C1 segment of cervical spinal cord (tissue), 14 donors: ENCODE results near the gene NCSTN.
A peak's percentile ranks its signal among the peaks of the same experiment; 100 is the strongest.
"Not testable (repeated sequence)": the region's sequence is repeated elsewhere in the genome, so short reads cannot be mapped to it uniquely, and the experiment has no call there.

Source experiments
- DNase-seq, 14 donors: peaks; one replicate each; lab custom pipeline; 2025; lab: John Stamatoyannopoulos, UW

NCSTN gene

DNA sequence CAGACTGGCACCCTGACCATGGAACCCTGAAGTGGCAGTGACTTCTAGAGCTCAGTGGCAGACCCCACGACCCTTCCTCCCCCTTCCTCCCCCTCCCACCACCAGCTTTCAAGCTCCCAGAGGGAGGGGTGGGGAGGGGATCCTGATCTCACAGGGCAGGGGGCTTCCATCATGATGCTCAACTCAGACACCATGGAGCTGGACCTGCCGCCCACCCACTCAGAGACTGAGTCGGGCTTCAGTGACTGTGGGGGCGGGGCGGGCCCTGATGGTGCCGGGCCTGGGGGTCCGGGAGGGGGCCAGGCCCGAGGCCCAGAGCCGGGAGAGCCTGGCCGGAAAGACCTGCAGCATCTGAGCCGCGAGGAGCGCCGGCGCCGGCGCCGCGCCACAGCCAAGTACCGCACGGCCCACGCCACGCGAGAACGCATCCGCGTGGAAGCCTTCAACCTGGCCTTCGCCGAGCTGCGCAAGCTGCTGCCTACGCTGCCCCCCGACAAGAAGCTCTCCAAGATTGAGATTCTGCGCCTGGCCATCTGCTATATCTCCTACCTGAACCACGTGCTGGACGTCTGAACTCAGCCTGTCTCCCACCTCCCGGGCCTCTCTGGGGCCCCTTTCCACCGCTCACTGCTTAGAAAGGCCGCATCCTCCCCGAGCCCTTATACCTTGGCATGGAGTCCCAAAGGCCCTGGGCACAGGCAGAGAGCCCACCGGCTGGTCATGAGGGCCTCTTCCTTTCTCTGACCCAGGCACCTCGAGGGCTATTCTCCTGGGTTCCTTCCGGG, 27.6 kb downstream of the NCSTN start:
- DNase-seq: no peak

DNA sequence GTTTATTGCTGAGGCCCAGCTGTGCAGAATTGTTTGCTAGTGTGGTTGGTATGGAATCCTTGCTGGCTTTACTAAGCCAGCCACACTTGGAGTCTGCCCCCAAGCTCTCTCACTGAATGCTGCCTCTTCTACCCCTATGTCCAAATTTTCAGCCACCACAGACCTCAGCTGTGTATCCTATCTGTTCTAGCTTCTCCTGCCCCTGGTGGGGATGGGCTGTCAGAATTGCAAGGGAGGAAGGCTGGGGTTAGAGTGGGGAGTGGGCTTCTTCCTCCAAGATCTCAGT, 28.1 kb downstream of the NCSTN start:
- DNase-seq: no peak

DNA sequence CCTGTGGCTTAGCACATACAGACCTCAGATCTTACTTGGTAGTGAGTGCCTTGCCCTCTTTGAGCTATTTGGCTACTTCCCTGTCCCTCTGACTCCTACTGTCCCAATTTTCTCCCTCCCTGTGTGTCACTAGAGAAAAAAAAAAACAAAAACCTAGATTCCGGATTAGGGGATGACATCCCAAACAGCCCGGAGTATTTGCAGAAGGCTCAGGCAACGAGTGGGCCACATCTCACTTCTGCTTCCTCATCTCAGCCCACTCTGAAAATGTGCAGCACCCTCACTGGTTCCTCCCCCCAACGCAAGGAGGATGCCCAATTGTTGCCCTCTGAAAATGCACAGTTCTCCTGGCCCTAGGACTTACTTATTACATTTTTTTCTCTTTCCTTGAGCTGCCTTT, 28.6 kb downstream of the NCSTN start:
- peak in 2 of 14 donors; percentile 6 to 14 for DNase-seq

DNA sequence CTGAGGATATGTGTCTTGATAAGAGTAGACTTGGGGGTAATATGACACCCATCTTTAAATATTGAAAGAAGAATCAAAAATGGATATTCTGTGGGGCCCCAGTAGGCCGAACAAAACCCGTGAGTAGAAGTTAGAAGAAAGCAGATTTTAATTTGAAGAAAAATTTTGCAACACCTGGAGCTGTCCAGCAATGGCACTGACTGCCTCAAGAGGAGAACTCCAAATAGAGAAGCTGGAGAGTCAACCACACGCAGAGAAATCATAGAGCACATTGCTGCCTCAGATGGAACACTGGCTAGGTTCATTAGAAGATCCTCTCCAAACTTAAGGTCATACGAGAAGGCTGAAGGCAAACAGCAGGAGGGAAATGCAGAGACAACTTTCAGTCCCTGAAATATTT, 30.5 kb downstream of the NCSTN start:
- no peak for DNase-seq

DNA sequence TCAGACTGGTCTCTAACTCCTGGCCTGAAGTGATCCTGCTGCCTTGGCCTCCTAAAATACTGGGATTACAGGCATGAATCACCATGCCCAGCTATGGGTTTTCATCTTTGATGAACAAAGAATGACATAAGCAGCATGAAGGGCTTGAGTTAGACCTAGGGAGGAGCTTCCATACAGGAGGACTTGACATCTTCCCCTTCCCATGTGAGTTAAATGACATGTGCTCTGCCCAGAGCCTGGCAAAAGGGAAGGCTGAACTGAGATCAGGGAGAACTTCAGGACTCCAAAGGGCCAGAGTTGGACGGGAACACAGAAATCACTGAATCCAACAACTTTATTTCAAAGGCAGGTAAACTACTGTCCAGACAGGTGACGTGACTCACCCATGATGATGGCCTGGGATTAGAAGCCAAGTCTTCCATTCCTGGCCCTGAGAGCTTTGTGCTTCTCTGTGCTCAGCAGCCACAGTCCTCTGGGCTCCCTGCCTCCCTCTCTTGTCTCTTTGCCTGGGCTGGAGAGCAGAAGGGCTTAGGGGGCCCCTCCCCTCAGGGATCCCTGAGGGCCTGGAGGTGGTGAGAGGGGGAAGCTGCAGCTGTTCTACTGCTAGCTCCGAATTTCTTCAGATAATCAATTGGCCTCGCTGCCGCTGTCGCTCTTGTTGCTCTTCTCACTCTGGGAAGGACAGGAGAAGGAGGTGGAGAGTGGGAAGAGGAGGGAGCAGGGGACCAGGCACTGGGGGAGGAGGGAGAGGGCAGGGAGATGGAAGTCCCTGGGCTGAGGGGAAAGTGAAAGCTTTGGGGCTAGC, 31.3 kb downstream of the NCSTN start:
- peak in 3 of 14 donors; percentile 22 to 59 (median 35) for DNase-seq

DNA sequence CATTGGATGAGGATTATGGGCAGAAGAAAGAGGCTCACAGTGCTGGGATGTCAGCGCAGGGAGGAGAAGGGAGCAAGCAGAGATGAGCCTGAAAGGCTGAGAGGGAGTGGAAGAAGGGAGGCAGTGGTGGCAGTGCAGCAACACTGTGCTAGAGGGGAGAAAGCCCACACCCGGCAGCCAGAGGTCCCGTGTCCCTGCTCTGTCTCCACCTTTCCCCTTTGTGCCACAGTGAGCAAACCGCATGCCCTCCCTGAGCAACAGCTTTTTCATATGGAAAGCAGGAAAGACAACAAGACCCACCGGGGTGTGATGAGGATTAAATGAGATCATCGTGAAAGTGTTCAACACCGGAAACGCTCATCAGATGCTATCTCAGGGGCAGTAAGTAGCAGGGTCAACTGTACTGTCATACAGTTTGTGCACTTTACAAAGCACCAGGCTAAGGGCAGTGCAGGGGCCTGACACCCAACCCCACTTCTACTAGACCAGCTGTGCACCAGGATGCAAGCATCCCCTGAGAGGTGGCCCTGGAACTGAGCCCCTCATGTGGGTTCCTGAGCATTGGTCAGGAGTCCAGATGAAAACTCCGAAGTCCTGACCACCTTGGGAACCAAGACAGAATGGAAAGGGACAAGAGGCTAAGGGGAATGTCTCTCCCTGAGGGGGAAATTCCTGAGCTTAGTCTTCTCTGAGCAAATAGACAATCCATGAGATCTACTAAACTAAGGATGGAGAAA, 32.8 kb downstream of the NCSTN start:
- DNase-seq: peak in 9 of 14 donors; percentile 39 to 76 (median 64)

DNA sequence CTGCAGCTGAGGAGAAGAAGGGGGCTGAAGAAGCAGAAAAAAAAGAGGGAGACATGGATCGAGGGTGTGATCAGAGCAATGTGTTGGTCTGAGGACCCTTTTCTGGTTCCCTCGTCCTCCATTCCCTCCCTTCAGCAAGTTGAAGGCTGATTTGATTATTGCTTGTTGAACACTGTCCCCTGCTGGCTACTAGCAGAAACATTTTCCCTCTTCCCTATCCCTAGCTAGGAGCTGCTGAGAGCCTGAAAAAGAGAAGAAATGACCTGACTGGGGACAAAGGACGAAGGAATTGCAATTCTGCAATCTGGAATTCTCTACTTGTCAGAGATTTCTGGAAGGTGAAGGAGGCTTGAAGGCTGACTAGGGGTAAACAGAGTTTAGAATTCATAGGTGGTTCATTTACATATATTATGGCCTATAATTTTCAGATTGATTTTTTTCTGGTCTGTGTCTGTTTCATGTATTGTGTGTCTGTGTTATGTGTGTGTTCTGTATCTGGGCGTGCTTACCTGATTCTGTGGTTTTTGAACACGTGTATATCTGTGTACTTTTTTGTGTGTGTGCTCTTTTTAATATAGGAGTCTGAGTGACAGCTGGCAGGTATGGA, 33.4 kb downstream of the NCSTN start:
- DNase-seq: peak in 9 of 14 donors; percentile 11 to 70 (median 34)

DNA sequence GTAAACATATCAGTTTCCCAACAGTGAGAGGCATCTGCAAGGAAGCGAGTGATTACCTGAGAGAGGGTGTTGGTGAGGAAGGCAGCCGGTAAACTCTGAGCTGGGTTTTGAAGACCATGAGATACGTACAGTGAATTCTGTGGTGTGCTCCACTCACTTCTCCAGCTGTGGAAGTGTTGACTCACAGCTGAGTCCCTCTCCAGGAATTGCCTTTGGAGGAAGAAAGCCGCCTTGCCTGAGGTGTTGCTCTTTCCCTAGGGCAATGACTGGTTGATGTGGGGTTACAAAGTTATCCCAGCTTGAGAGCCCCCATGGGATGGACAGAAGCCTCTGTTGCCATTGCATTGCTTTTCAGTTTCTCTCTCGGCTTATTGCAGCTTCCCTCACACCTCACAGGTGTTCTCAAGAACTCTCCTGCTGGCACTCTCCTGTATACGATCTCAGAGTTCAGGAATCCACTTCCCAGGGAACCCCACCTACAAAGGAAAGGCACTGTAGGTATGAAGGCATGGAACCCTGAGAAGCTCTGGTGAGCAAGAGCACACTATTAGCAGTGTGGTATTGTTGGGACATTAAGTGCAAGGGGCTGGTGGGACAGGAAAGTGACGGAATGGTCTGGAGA, 34.5 kb downstream of the NCSTN start:
- DNase-seq: no peak

DNA sequence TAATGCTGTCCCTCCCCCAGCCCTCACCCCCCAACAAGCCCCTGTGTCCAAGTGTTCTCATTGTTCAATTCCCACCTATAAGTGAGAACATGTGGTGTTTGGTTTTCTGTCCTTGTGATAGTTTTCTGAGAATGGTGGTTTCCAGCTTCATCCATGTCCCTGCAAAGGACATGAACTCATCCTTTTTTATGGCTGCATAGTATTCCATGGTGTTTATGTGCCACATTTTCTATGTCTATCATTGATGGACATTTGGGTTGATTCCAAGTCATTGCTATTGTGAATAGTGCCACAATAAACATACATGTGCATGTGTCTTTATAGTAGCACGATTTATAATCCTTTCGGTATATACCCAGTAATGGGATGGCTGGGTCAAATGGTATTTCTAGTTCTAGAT, 41.6 kb downstream of the NCSTN start:
- not testable (repeated sequence) for DNase-seq

DNA sequence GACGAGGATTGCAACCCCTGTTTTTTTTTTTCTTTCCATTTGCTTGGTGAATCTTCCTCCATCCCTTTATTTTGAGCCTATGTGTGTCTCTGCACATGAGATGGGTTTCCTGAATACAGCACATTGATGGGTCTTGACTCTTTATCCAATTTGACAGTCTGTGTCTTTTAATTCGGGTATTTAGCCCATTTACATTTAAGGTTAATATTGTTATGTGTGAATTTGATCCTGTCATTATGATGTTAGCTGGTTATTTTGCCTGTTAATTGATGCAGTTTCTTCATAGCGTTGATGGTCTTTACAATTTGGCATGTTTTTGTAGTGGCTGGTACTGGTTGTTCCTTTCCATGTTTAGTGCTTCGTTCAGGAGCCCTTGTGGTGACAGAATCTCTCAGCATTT, 45.2 kb downstream of the NCSTN start:
- not testable (repeated sequence) for DNase-seq

DNA sequence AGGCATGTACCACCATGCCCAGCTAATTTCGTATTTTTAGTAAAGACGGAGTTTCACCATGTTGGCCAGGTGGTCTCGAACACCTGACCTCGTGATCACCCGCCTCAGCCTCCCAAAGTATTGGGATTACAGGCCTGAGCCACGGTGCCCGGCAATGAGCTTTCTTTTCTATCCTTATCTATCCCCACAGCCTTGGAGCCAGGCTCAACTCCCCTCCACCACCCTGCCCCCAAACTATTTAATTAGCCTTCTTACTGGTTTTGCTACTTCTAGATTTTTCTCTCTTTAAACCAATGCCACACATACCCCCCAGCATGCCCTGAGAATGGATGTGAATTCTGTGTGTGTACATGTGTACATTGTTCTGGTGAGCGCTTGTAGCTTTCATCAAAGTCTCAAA, 51.5 kb downstream of the NCSTN start:
- DNase-seq: no peak

DNA sequence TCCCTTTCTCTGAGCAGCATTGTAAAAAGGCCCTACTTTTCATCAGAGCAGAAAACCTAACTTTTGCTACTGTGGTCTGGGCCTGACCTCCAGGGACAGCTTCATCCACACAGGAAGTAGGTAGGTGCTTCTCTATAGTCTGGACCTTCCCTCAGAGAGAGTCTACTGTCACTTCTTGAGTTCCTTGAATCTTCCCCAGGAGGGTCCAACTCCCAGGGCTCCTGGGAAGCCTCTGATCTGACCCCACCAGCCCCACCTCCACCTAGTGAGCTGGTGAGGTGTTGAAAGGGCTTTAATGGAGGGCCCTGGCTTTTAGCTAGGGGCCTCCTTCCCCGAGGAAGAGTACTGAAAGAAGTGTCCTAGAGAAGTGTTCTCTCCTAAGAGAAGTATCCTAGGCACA, 54.5 kb downstream of the NCSTN start:
- no peak for DNase-seq

DNA sequence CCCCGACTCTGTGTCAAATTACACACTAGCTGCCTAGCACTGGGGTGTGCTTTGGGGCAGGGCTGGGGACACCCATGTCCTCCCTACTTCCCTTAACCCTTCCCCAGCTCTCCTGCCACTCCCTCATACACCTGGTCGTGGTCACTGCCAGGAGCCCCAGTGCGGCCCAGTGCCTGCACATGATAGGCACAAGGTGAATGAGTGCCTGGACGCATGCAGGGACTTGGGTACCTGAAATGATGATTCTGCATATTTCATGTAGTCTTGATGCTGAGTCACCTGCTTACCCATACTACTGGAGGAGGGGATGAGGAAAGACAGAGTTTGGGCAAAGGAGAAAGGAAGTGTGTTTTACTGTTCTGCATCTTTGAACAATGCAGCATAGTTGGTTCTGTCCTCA, 55.6 kb downstream of the NCSTN start:
- DNase-seq: no peak

DNA sequence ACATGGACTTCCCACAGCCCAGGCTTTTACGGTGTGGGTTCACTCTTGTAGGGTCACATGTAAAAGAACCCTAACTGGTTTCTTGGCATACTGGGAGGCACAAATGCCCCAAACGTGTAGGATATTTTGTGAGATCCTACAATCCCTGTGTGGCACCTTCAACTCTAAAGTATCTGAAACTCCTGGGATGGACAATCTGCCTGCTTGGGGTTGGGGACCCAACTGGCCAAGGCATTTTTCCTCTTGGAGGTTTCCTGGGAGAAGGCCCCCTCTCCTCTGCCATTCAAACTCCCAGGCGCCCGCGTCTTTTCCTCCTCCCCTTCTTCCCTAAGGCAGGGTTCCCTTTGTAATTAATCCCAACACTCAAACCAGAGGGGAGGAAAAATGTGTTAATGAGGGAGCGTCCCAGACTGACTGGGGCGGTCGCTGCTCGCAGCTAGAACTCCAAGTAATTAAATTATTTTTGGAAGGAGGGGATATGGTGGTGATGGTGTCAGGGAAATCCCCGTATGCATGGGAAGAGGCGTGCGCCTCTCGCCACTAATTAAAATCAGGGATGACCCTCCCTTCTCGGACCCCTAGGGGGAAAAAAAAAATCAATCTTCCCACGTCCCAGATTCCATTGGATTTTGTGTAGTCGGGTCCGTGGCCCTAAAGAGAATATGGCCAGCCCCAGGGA, 56.5 kb downstream of the NCSTN start:
- DNase-seq: peak in 1 of 14 donors; percentile 66

DNA sequence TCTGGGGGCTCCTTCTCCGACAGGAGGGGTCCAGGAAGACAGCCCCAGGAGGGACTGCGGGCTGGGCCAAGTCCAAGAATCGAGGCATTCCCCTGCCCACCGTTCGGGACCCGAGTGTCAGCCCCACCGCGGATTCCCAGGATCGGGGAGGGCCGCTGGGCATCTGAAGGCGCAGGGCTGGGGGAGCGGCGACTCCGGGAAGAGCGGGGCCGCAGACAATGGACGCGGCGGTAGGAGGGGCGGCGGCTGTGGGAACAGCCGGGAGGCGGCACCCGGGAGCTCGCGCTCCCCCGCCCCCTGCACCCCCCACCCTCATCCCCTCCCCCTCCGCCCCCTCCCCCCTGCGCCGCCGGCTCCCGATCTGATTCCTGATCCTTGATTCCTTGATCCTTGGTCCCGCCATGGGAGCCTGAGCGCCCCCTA, 57.1 kb downstream of the NCSTN start, which contains the start of gene VANGL2:
Gene VANGL2 (plus strand): TSS at position 342 of the 423 bp plus-strand sequence. CDS start 15,274 bp downstream, outside the sequence.
- DNase-seq: peak in 12 of 14 donors; percentile 35 to 85 (median 60)

DNA sequence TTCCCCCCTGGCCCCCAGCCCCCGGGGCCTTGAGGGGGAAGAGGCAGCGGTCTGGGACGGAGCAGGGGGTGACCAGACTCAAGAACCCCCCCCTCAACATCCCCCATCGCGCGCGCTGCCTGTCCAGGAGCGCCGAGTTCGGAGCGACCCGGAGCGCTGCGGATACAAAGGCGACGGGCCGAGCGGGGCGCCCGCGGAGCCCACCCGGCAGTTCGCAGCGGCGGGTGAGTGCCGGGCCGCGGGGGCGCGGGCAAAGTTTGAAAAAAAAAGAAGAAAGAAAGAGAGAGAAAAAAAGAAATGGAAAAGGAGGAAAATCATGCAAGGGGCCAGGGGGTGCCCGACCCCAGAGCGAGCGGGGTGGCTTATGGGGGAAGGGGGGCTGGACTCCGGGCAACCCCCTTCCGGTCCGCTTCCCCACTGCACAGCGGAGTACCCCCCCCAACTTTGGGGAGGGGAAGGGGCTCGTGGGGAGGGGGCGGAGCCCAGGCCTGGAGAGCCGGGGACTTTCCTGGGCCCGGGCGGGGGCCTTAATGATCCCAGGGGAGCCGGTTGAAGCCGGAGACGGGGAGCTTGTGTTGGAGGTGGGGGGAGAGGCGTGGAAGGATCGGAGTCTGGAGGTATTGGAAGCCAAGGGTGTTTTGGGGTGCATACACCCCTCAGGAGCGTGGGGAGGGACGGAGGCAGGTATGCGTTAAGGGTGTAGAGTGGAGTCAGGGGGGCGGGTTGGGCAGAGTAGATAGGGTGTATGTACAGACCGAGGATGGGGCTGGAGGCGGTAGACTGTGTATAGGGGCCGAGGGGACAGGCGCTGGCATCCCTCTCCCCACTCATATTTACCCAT, 57.7 kb downstream of the NCSTN start:
- peak in 5 of 14 donors; percentile 24 to 68 (median 41) for DNase-seq

DNA sequence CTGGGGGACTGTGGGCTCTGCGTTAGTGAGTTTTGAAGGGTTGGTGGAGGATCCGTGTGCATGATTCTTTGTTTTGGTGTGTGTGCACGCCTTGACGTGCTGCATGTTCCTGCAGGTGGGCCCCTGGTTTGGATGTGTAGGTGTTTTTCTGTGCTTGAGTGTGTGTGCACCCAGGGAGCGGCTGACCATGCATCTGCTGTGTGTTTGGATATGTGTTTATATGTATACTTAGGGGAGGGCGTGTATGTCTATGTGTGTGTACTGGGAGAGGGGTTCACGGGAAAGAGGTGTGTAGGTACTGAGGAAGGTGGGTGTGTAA, 58.3 kb downstream of the NCSTN start:
- DNase-seq: peak in 2 of 14 donors; percentile 29 to 56

DNA sequence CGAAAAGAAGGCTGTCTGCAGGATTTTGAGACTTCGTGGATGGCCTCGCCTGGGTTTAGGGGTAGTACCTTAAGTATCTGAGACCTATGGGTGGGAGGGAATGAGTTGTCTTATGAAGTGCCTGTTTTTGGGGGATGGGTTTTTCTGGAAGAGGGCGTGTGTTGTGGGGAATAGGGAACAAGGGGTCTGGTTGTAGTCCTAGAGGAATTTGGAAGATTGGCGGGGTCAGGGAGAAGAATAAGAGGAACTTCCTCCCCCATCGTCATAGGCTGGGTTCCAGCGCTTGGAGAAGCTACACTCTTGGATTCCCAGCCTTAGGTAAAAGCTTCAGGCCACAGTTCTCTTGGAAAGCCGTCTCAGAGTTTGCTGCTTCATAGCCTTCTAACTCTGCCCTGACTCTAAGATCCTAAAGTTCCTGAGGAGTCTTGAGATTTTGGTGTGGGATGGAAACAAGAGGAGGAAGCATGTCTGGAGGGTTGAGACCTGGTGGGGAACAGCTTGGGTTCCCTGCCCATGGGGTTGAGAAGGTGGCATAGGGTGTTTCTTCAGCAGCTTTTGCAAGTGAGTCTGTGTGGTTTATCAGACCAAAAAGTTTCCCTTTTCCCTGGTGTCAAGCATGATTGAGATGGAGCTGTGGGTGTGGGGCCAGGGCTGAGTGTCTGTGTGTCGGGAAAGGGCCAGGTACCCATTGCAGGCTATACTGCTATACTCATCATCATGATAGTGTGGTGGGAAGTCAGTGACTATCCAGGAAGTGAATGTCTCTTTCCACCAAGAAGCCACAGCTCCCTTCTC, 59.0 kb downstream of the NCSTN start:
- peak in 1 of 14 donors; percentile 56 for DNase-seq

DNA sequence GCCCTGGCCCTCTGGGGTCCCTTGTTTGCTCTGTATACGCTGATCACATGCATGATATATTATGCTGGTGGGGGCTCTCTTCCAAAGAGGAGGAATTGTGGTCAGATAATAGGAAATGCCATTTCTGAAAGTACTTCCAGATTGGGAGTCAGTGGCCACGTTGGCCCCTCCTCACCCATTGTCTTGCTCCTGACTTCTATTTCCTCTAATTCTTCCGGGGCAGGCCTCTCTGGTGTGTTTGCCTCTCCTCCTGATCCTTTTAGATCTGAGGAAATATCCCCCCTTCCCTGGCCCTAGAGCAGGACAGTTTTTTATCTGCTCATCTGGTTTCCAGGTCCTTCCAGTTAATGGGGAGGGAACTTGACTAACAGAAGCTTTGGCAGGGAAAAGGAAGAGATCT, 60.1 kb downstream of the NCSTN start:
- DNase-seq: no peak
